A673 (cell line): Measurements from ENCODE around the gene ETV6. TPM values are rescaled to one million over a fixed set of nuclear protein-coding genes. Genes with fewer than 3 reads are reported as not detected.

Experiments used
- BruUV-seq: library from RNA; stranded (reverse); fragments of 400-500 nt; replicated peaks from 2 replicates; lab custom pipeline; 2021; lab: Mats Ljungman, UMichigan
- CTCF ChIA-PET: fragments of 300-600 bp; sonication (Branson Sonifier 250); formaldehyde crosslinking; loops from one replicate; lab custom pipeline; 2022; ENCODE audit warnings: antibody characterized with exemption; lab: Charles Lee
- POLR2A ChIA-PET: fragments of 300-600 bp; sonication (Branson Sonifier 250); formaldehyde crosslinking; loops from one replicate; lab custom pipeline; 2022; ENCODE audit warnings: antibody characterized with exemption; ENCODE audit not compliant: low non-redundant PET; lab: Charles Lee
- DNase-seq: peaks from one replicate; pipeline ENCODE4 v3.0.0-alpha.2; 2015; ENCODE audit warnings: low spot score
- H3K27ac ChIP-seq: fragments of 200-600 bp; sonication (generic); 2 replicates; pipeline ENCODE4 v1.5.1; 2016; ENCODE audit warnings: mixed run types, low read depth, mild to moderate bottlenecking, mixed read lengths, antibody characterized with exemption, low read length; ENCODE audit not compliant: poor library complexity, severe bottlenecking
- H3K27me3 ChIP-seq: fragments of 200-600 bp; sonication (generic); replicated peaks from 2 replicates; pipeline ENCODE4 v1.6.1; 2017; ENCODE audit warnings: mixed run types, low read depth, mild to moderate bottlenecking, mixed read lengths, antibody characterized with exemption, low read length; ENCODE audit not compliant: insufficient read depth, poor library complexity
- H3K36me3 ChIP-seq: fragments of 200-600 bp; sonication (generic); 2 replicates; pipeline ENCODE4 v1.6.1; 2016; ENCODE audit warnings: mixed run types, mild to moderate bottlenecking, mixed read lengths, antibody characterized with exemption, low read length; ENCODE audit not compliant: insufficient read depth, poor library complexity, severe bottlenecking
- H3K4me1 ChIP-seq: fragments of 200-600 bp; sonication (generic); 2 replicates; pipeline ENCODE4 v1.6.1; 2017; ENCODE audit warnings: mixed run types, mild to moderate bottlenecking, mixed read lengths, antibody characterized with exemption, low read length; ENCODE audit not compliant: insufficient read depth, poor library complexity, severe bottlenecking
- H3K4me3 ChIP-seq: fragments of 200-600 bp; sonication (generic); 2 replicates; pipeline ENCODE4 v1.5.1; 2016; ENCODE audit warnings: low read depth, mixed run types, mild to moderate bottlenecking, mixed read lengths, low read length; ENCODE audit not compliant: poor library complexity, severe bottlenecking
- H3K9me3 ChIP-seq: fragments of 200-600 bp; sonication (generic); 2 replicates; pipeline ENCODE4 v1.6.1; 2016; ENCODE audit warnings: mixed run types, low read depth, mild to moderate bottlenecking, mixed read lengths, antibody characterized with exemption, low read length; ENCODE audit not compliant: poor library complexity, severe bottlenecking
- EZH2 ChIP-seq: fragments of 200-600 bp; sonication (generic); IDR thresholded peaks from 2 replicates; pipeline ENCODE4 v1.6.1; 2017; ENCODE audit warnings: borderline replicate concordance, low read depth, mild to moderate bottlenecking, mixed read lengths, antibody characterized with exemption, low read length; ENCODE audit not compliant: poor library complexity, severe bottlenecking
- intact Hi-C: fragments of 100-400 bp; cut with micrococcal nuclease; formaldehyde crosslinking; loops from one replicate; pipeline ENCODE4 v1.10.0; 2022; ENCODE audit not compliant: unreplicated experiment
- total RNA-seq: library from RNA; stranded (reverse); gene quantifications from 2 replicates; pipeline ENCODE4 v1.2.3, GENCODE V29; 2021
- TF ChIP-seq, protein P1 (sequence below): fragments of 300-800, 200-600 bp; sonication (generic); conservative IDR thresholded peaks from 2 replicates; pipeline ENCODE4 v1.5.1; 2017; ENCODE audit warnings: low read depth, mild to moderate bottlenecking, antibody characterized with exemption, low read length, moderate library complexity, mixed read lengths

Gene ETV6
- total RNA-seq, 1 experiment from 2014 or later, result 32.4 TPM

DNA sequence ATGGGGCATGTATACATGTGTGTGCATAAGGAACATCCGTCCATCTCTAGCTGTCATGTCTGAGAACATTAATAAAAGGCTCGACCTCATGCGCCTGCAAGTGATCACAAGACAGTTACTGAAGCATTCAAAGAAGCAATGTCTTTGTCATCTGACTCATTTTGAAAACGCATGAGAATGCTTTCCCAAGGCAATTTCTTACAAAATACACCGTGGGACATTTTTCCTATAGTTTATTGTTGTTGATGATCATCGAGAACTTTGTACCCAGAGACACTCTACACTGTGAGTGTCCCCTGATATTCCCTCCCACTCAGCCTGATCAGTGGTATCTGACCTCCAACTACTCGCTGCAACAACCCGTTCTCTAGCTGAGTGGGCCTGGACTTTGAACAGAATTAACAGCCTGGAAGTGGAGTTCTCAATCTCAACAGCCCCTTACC, 68.1 kb downstream of the ETV6 start:
- BruUV-seq, result no TSS peak
- intact Hi-C loops, result loop anchor here (5.0 to 10.0 kb wide), 3 partner anchors 65 to 160 kb away; no protein-coding TSS in a partner anchor
- POLR2A ChIA-PET, result no interaction called here
- H3K27me3 ChIP-seq, result no peaks in the 10 kb centered on the region
- H3K27ac ChIP-seq, result peak overlapping the region; percentile 80
- no peak overlapping the region for H3K4me3 ChIP-seq
- DNase-seq, result no peak
- H3K36me3 ChIP-seq, result no peaks in the 10 kb centered on the region
- CTCF ChIA-PET, result no interaction called here
- TF ChIP-seq EZH2, result no peak
- TF ChIP-seq, protein P1, sequence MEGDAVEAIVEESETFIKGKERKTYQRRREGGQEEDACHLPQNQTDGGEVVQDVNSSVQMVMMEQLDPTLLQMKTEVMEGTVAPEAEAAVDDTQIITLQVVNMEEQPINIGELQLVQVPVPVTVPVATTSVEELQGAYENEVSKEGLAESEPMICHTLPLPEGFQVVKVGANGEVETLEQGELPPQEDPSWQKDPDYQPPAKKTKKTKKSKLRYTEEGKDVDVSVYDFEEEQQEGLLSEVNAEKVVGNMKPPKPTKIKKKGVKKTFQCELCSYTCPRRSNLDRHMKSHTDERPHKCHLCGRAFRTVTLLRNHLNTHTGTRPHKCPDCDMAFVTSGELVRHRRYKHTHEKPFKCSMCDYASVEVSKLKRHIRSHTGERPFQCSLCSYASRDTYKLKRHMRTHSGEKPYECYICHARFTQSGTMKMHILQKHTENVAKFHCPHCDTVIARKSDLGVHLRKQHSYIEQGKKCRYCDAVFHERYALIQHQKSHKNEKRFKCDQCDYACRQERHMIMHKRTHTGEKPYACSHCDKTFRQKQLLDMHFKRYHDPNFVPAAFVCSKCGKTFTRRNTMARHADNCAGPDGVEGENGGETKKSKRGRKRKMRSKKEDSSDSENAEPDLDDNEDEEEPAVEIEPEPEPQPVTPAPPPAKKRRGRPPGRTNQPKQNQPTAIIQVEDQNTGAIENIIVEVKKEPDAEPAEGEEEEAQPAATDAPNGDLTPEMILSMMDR, result no peak
- peaks cover 59% of the 10 kb centered on the region for H3K4me1 ChIP-seq
- H3K9me3 ChIP-seq, result no peaks in the 10 kb centered on the region

DNA sequence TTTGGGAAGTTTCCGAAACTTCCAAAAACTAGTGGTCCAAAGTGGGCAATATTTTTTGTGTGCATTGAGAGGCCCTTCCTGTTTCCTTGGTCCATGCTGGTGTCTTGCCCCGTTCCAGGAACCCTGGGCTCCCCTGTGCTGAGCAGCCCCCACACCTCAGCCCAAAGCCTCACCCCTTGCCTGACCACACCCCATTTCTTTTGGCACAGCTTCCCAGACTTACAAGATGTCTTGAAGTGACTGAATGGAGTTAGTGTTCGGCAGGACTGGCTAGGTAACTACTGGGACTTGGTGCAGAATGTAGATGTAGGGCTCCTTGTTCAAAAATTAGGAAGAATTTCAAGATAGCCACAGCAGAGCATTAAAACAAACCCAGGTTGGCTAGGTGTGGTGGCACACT, 68.6 kb downstream of the ETV6 start:
- no peaks in the 10 kb centered on the region for H3K27me3 ChIP-seq
- no TSS peak for BruUV-seq
- DNase-seq, result no peak
- H3K27ac ChIP-seq, result peak overlapping the region; percentile 80
- H3K4me1 ChIP-seq, result peaks cover 59% of the 10 kb centered on the region
- CTCF ChIA-PET, result no interaction called here
- no peaks in the 10 kb centered on the region for H3K36me3 ChIP-seq
- no peaks in the 10 kb centered on the region for H3K9me3 ChIP-seq
- TF ChIP-seq, protein P1, result no peak
- TF ChIP-seq EZH2, result no peak
- intact Hi-C loops, result loop anchor here (5.0 to 10.0 kb wide), 3 partner anchors 66 to 159 kb away; no protein-coding TSS in a partner anchor
- no peak overlapping the region for H3K4me3 ChIP-seq
- POLR2A ChIA-PET, result no interaction called here

DNA sequence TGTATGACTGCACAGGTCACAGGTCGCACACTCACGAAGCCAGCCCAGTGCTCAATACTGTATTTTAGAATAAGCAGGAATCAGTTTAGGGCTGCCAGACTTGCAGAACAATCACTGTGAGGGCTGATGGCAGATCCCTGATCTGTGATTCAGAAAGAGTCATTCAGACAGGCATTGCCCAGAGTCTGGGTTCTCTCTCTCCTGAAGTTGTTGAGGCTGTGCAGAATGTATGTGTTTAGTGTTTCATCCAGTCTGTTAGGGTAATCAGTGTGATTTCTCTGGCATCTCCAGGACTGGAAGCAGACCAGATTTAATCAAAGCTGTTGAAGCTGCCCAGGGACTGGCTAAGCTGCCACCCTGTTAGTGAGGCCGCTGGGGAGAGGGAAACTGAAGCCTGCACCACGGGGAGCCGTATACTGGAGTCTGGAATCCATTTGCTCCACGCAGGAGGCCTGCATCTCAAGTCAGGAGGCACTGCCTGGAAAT, 69.3 kb downstream of the ETV6 start:
- POLR2A ChIA-PET, result no interaction called here
- H3K27ac ChIP-seq, result peak overlapping the region; percentile 80
- BruUV-seq, result no TSS peak
- no peaks in the 10 kb centered on the region for H3K36me3 ChIP-seq
- H3K4me3 ChIP-seq, result no peak overlapping the region
- intact Hi-C loops, result loop anchor here (5.0 to 10.0 kb wide), 3 partner anchors 67 to 158 kb away; no protein-coding TSS in a partner anchor
- TF ChIP-seq EZH2, result no peak
- TF ChIP-seq, protein P1, result no peak
- peak; percentile 94 for DNase-seq
- H3K9me3 ChIP-seq, result no peaks in the 10 kb centered on the region
- H3K27me3 ChIP-seq, result no peaks in the 10 kb centered on the region
- H3K4me1 ChIP-seq, result peaks cover 59% of the 10 kb centered on the region
- CTCF ChIA-PET, result interaction anchor here (0.6 kb wide), 1 partner anchor 54 kb away, joined by 13 read pairs; no protein-coding TSS in a partner anchor
